Esophagus muscularis mucosa (tissue), 4 donors: ENCODE results near the gene CPAMD8.

Experiments
- EP300 ChIP-seq: sonication (generic); formaldehyde crosslinking; IDR thresholded peaks from one replicate; pipeline ENCODE4 v1.6.1; 2017; ENCODE audit warnings: antibody characterized with exemption
- POLR2AphosphoS5 ChIP-seq, 2 donors: sonication (generic); formaldehyde crosslinking; IDR thresholded peaks; one replicate each; pipeline ENCODE4 v1.6.1; 2017; ENCODE audit warnings: antibody characterized with exemption in 2 of 2
- TF ChIP-seq, protein P1 (sequence below), 3 experiments: fragments of 200-600 bp in 2 of 3; fragments of 450-650 bp in 1 of 3; sonication (generic) in 2 of 3; IDR thresholded peaks; one replicate each; pipeline ENCODE4 v1.5.1; 2017 to 2019; ENCODE audit warnings: antibody characterized with exemption in 3 of 3, mild to moderate bottlenecking in 2 of 3, moderate library complexity in 1 of 3

DNA sequence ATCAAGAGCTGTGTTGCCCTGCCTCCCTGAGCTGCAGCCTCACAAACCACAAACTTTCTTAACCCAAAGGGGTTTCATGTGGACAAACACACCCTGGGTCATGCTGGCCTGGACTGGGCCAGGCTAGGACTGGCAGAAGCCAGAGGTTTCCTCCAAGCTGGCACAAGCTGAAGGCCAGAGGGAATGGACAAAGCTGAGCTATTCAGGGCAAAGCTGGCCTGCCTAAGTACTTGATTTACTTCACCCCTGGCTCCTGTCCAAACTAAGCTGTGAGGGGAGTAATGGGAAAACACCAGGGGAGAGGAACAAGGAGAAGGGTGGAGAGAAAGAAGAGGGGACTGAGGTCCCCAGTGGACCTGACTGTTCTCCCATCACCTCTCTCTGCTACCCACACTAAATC is 6.2 kb downstream of the CPAMD8 start:
- TF ChIP-seq, protein P1, sequence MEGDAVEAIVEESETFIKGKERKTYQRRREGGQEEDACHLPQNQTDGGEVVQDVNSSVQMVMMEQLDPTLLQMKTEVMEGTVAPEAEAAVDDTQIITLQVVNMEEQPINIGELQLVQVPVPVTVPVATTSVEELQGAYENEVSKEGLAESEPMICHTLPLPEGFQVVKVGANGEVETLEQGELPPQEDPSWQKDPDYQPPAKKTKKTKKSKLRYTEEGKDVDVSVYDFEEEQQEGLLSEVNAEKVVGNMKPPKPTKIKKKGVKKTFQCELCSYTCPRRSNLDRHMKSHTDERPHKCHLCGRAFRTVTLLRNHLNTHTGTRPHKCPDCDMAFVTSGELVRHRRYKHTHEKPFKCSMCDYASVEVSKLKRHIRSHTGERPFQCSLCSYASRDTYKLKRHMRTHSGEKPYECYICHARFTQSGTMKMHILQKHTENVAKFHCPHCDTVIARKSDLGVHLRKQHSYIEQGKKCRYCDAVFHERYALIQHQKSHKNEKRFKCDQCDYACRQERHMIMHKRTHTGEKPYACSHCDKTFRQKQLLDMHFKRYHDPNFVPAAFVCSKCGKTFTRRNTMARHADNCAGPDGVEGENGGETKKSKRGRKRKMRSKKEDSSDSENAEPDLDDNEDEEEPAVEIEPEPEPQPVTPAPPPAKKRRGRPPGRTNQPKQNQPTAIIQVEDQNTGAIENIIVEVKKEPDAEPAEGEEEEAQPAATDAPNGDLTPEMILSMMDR (IDR thresholded peaks at IDR 0.05) = no peak
- TF ChIP-seq POLR2AphosphoS5 (IDR thresholded peaks at IDR 0.05) (no peak), EP300 (no peak)
